HL-60 (cell line): ENCODE results near the gene PSMD1.

ENCODE experiments used
- DNase-seq, 2 experiments: peaks; one replicate each; pipeline ENCODE4 v3.0.0-alpha.2; 2010 to 2020; ENCODE audit warnings: low read depth in 1 of 2, low spot score in 1 of 2
- H3K27ac ChIP-seq: fragments of 250-450 bp; sonication (Bioruptor Pico); replicated peaks from 2 replicates; pipeline ENCODE4 v1.5.1; 2020; ENCODE audit warnings: mild to moderate bottlenecking, moderate library complexity
- H3K27me3 ChIP-seq: fragments of 250-450 bp; sonication (Bioruptor Pico); 2 replicates; pipeline ENCODE4 v1.5.1; 2021; ENCODE audit warnings: mild to moderate bottlenecking, moderate library complexity; ENCODE audit not compliant: insufficient read depth, poor library complexity, severe bottlenecking
- H3K4me3 ChIP-seq: replicated peaks from 2 replicates; pipeline ENCODE4 v1.5.1; 2011; ENCODE audit warnings: mild to moderate bottlenecking, control low read depth, low read length; ENCODE audit not compliant: insufficient read depth
- GABPA ChIP-seq: IDR thresholded peaks from 2 replicates; pipeline ENCODE4 v1.6.1; 2012; ENCODE audit warnings: low read depth
- POLR2AphosphoS5 ChIP-seq: IDR thresholded peaks from 2 replicates; pipeline ENCODE4 v1.6.1; 2012; ENCODE audit warnings: low read depth
- REST ChIP-seq: IDR thresholded peaks from 2 replicates; pipeline ENCODE4 v1.6.1; 2012; ENCODE audit warnings: low read depth; ENCODE audit not compliant: insufficient replicate concordance
- SPI1 ChIP-seq: IDR thresholded peaks from 2 replicates; pipeline ENCODE4 v1.6.1; 2012; ENCODE audit warnings: low read depth, mild to moderate bottlenecking, borderline replicate concordance
- TF ChIP-seq, protein P1 (sequence below): IDR thresholded peaks from one replicate; pipeline ENCODE4 v1.5.1; 2011; ENCODE audit warnings: low read length, control low read depth, inconsistent platforms; ENCODE audit not compliant: insufficient read depth

Gene PSMD1

GRCh38 chr2:231218366-231218765 lies 161.7 kb downstream of the PSMD1 start:
- H3K27me3 ChIP-seq, result no peaks in the 10 kb centered on the region
- no peak for DNase-seq

DNA sequence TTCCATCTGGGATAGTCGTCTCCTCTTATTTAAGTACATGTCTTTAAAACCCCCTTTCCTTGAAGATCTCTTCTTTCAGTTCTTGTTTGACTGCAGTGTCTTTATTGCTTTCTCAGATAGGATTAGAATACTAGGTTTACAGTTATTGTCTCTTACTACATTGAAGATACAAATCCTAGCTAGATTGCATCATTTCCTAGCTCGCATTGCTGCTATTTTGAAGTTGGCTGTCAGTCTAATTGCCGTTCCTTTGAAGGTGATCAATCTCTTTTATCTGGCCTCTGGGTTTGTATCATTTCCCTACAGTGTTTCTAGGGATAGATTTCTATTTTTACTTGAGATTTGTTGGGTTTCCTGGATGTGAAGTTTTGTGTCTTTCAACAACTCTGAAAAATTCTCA lies 162.6 kb downstream of the PSMD1 start:
- DNase-seq, result no peak
- Histone ChIP-seq H3K27ac (no peak overlapping the region), H3K27me3 (no peaks in the 10 kb centered on the region), H3K4me3 (no peak overlapping the region)
- TF ChIP-seq REST, result no peak
- TF ChIP-seq, protein P1, sequence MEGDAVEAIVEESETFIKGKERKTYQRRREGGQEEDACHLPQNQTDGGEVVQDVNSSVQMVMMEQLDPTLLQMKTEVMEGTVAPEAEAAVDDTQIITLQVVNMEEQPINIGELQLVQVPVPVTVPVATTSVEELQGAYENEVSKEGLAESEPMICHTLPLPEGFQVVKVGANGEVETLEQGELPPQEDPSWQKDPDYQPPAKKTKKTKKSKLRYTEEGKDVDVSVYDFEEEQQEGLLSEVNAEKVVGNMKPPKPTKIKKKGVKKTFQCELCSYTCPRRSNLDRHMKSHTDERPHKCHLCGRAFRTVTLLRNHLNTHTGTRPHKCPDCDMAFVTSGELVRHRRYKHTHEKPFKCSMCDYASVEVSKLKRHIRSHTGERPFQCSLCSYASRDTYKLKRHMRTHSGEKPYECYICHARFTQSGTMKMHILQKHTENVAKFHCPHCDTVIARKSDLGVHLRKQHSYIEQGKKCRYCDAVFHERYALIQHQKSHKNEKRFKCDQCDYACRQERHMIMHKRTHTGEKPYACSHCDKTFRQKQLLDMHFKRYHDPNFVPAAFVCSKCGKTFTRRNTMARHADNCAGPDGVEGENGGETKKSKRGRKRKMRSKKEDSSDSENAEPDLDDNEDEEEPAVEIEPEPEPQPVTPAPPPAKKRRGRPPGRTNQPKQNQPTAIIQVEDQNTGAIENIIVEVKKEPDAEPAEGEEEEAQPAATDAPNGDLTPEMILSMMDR, result no peak
- TF ChIP-seq POLR2AphosphoS5, result no peak
- no peak for TF ChIP-seq SPI1
- no peak for TF ChIP-seq GABPA

More at GRCh38 chr2:231218366-231218765, 161.7 kb downstream of the PSMD1 start:
- Histone ChIP-seq H3K4me3 (no peak overlapping the region), H3K27ac (no peak overlapping the region)
- no peak for TF ChIP-seq SPI1
- TF ChIP-seq GABPA, result no peak
- TF ChIP-seq REST, result no peak
- TF ChIP-seq POLR2AphosphoS5, result no peak
- TF ChIP-seq, protein P1, result no peak

DNA sequence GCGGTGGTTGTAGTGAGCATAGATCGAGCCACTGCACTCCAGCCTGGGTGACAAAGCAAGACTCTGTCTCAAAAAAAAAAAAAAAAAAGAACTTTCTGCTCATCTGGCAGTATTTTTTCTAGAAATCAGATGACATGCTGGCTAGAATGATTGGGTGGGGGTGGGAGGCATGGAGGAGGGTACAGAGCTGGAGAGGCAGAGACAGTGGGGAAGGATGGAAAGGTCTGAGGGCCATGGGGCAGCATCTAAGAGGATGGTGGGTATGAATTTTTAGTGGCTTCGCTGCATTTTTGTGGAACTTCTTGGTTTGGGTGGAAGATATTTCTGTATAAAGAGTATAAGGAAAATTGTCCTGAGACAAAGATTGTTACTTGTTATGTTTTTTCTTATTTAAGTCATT lies 165.1 kb downstream of the PSMD1 start:
- no peaks in the 10 kb centered on the region for H3K27me3 ChIP-seq
- H3K4me3 ChIP-seq, result no peak overlapping the region
- H3K27ac ChIP-seq, result no peak overlapping the region
- TF ChIP-seq, protein P1, result no peak
- no peak for TF ChIP-seq POLR2AphosphoS5
- TF ChIP-seq SPI1, result no peak
- TF ChIP-seq REST, result no peak
- no peak for TF ChIP-seq GABPA
- no peak for DNase-seq
